ENCODE results near the gene CST3.

- TF ChIP-seq POLR2A (IDR thresholded peaks at IDR 0.05) (no peak), CTCF (IDR thresholded peaks at IDR 0.05) (no peak)
Observed at GRCh38 chr20:23586735-23587525, 50.8 kb downstream of the CST3 start.

Data from heart left ventricle (tissue), 13 donors.